OCI-LY7 (cell line): Measurements from ENCODE around the gene SFSWAP. TPM values are rescaled to one million over a fixed set of nuclear protein-coding genes. Genes with fewer than 3 reads are reported as not detected.
"Not testable (repeated sequence)": the region's sequence is repeated elsewhere in the genome, so short reads cannot be mapped to it uniquely, and the experiment has no call there.

Experiments used
- BruUV-seq: library from RNA; stranded (reverse); fragments of 400-500 nt; replicated peaks from 2 replicates; lab custom pipeline; 2021; lab: Mats Ljungman, UMichigan
- CTCF ChIA-PET: fragments of 300-600 bp; sonication (Branson Sonifier 250); formaldehyde crosslinking; loops from one replicate; lab custom pipeline; 2022; ENCODE audit warnings: antibody characterized with exemption; ENCODE audit not compliant: unreplicated experiment; lab: Charles Lee
- POLR2A ChIA-PET: fragments of 300-600 bp; sonication (Branson Sonifier 250); formaldehyde crosslinking; loops from one replicate; lab custom pipeline; 2022; ENCODE audit warnings: antibody characterized with exemption; lab: Charles Lee
- DNase-seq: peaks from one replicate; pipeline ENCODE4 v3.0.0-alpha.2; 2015; ENCODE audit warnings: low spot score
- H2AFZ ChIP-seq: fragments of 200-600 bp; sonication (generic), shearing (Covaris generic); 2 replicates; pipeline ENCODE4 v1.6.1; 2014; ENCODE audit warnings: mild to moderate bottlenecking, antibody characterized with exemption, low read length, moderate library complexity
- H3K27ac ChIP-seq: fragments of 200-600 bp; sonication (generic); 2 replicates; pipeline ENCODE4 v1.5.1; 2014; ENCODE audit warnings: mixed run types, low read depth, mild to moderate bottlenecking, moderate library complexity, low read length, inconsistent platforms; ENCODE audit not compliant: poor library complexity, severe bottlenecking
- H3K36me3 ChIP-seq: fragments of 200-600 bp; sonication (generic); 2 replicates; pipeline ENCODE4 v1.6.1; 2014; ENCODE audit warnings: mild to moderate bottlenecking, antibody characterized with exemption, low read length, moderate library complexity, mixed read lengths; ENCODE audit not compliant: insufficient read depth
- H3K4me1 ChIP-seq: fragments of 200-600 bp; sonication (generic); 2 replicates; pipeline ENCODE4 v1.5.1; 2014; ENCODE audit warnings: mild to moderate bottlenecking, low read length; ENCODE audit not compliant: insufficient read depth, poor library complexity, severe bottlenecking
- H3K4me2 ChIP-seq: fragments of 200-600 bp; sonication (generic); 2 replicates; pipeline ENCODE4 v1.6.1; 2014; ENCODE audit warnings: mild to moderate bottlenecking, low read length
- H3K4me3 ChIP-seq: fragments of 200-600 bp; sonication (generic); 2 replicates; pipeline ENCODE4 v1.5.1; 2014; ENCODE audit warnings: mild to moderate bottlenecking, low read depth, low read length; ENCODE audit not compliant: poor library complexity, severe bottlenecking
- H3K79me2 ChIP-seq: fragments of 200-600 bp; sonication (generic); 2 replicates; pipeline ENCODE4 v1.6.1; 2016; ENCODE audit warnings: low read depth, mild to moderate bottlenecking, low read length, moderate library complexity, mixed read lengths; ENCODE audit not compliant: insufficient read depth
- H3K9me2 ChIP-seq: fragments of 200-600 bp; sonication (generic); 2 replicates; pipeline ENCODE4 v1.6.1; 2016; ENCODE audit warnings: mild to moderate bottlenecking, low read length, mixed read lengths; ENCODE audit not compliant: insufficient read depth
- H3K9me3 ChIP-seq: fragments of 200-600 bp; sonication (generic); 2 replicates; pipeline ENCODE4 v1.6.1; 2014; ENCODE audit warnings: mild to moderate bottlenecking, mixed run types, low read length, mixed read lengths
- H4K20me1 ChIP-seq: fragments of 200-600 bp; sonication (generic); 2 replicates; pipeline ENCODE4 v1.6.1; 2014; ENCODE audit warnings: mild to moderate bottlenecking, antibody characterized with exemption, low read length, moderate library complexity, mixed read lengths; ENCODE audit not compliant: insufficient read depth
- CTCF ChIP-seq: fragments of 200-600 bp; sonication (generic); conservative IDR thresholded peaks from 2 replicates; pipeline ENCODE4 v1.5.1; 2014; ENCODE audit warnings: mild to moderate bottlenecking, antibody characterized with exemption, low read length, moderate library complexity, mixed read lengths
- EZH2phosphoT487 ChIP-seq: fragments of 200-600 bp; sonication (generic); IDR thresholded peaks from 2 replicates; pipeline ENCODE4 v1.6.1; 2018; ENCODE audit warnings: low read depth, borderline replicate concordance, mild to moderate bottlenecking, mixed run types, antibody characterized with exemption, low read length, moderate library complexity, mixed read lengths
- intact Hi-C: fragments of 100-400 bp; cut with micrococcal nuclease; formaldehyde crosslinking; loops from one replicate; pipeline ENCODE4 v1.10.0; 2022; ENCODE audit not compliant: unreplicated experiment
- total RNA-seq, 2 experiments: library from RNA; depleted of rRNA in 1 of 2; stranded (reverse); fragments of >200 nt in 1 of 2; shearing (Covaris generic) in 1 of 2; gene quantifications; 2 replicates each; pipeline ENCODE4 v1.2.3, GENCODE V29; 2014 to 2022

The SFSWAP gene
- total RNA-seq, 2 experiments from 2014 or later, result 54.0 to 87.1 TPM

GRCh38 chr12:131680392-131681256 is 30.3 kb upstream of the SFSWAP start:
- H3K9me2 ChIP-seq, BruUV-seq, CTCF ChIA-PET, intact Hi-C loops, H3K4me2 ChIP-seq, H3K36me3 ChIP-seq, H3K27ac ChIP-seq, H4K20me1 ChIP-seq, POLR2A ChIA-PET, DNase-seq, H2AFZ ChIP-seq, H3K79me2 ChIP-seq, H3K9me3 ChIP-seq, H3K4me3 ChIP-seq: not testable (repeated sequence)
- H3K4me1 ChIP-seq, result peaks cover 13% of the 10 kb centered on the region

- Histone ChIP-seq H3K9me3 (no peaks in the 10 kb centered on the region), H3K4me1 (peaks cover 13% of the 10 kb centered on the region), H3K27ac (no peak overlapping the region), H2AFZ (no peak overlapping the region), H3K4me2 (no peak overlapping the region), H3K36me3 (no peaks in the 10 kb centered on the region), H4K20me1 (no peaks in the 10 kb centered on the region), H3K79me2 (no peaks in the 10 kb centered on the region), H3K4me3 (no peak overlapping the region), H3K9me2 (no peaks in the 10 kb centered on the region)
- DNase-seq, result no peak
- ChIA-PET CTCF (no interaction called here), POLR2A (no interaction called here)
- intact Hi-C loops, result no loop called here
- TF ChIP-seq CTCF (no peak), EZH2phosphoT487 (no peak)
- BruUV-seq, result no TSS peak
These were observed 29.7 kb upstream of the SFSWAP start for GRCh38 chr12:131681257-131681620.

- Histone ChIP-seq H3K4me3 (peak overlapping the region; percentile 38), H2AFZ (peak overlapping the region; percentile 64; the same call in 1 of the 2 replicates), H3K4me1 (peaks cover 13% of the 10 kb centered on the region), H3K4me2 (peak overlapping the region; percentile 67)
- peak; percentile 89 for DNase-seq
- BruUV-seq, H3K36me3 ChIP-seq, H3K9me3 ChIP-seq, H3K27ac ChIP-seq, H4K20me1 ChIP-seq, H3K79me2 ChIP-seq, H3K9me2 ChIP-seq, intact Hi-C loops, CTCF ChIA-PET: not testable (repeated sequence)
- POLR2A ChIA-PET, result interaction anchor here (0.6 to 0.7 kb wide), 2 partner anchors 179 to 1121 kb away, joined by 5 read pairs; no protein-coding TSS in a partner anchor
These were observed 29.0 kb upstream of the SFSWAP start for GRCh38 chr12:131681746-131682509.
